Endometrial microvascular endothelial cells (primary cell): ENCODE data around the gene IMPG2. TPM values are rescaled to one million over a fixed set of nuclear protein-coding genes. Genes with fewer than 3 reads are reported as not detected.

ENCODE experiments used
- in situ Hi-C: cut with HindIII; loops from 2 replicates; pipeline ENCODE4 v1.10.0; 2017; ENCODE audit warnings: low sequenced_read_pairs, low pct_unique_long_range_greater_than_20kb; ENCODE audit errors: inconsistent ontology term
- total RNA-seq: library from RNA; depleted of rRNA; stranded (reverse); fragments of >200 nt; gene quantifications from one replicate; pipeline ENCODE4 v1.2.3, GENCODE V29; 2015; ENCODE audit errors: inconsistent ontology term

IMPG2 gene
- total RNA-seq, 1 donor from 2014 or later, result 0.09 TPM

DNA sequence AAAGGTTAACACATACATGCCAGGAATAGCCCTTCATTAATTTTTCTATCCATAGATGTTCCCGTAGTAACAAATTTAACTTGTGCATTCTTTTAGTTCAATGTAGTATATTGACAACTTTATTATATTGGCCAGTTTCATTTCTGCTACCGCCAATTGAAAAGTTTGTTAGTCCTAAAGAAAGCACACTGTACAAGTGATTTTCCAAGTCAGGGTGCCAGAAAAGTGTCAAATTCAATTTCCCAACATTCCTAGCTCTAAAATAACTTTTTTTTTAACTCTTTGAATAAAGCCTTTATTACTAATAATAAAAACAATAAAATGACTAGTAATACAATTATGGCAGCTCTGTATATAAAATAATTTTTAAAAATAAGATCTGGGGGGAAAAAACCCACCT, 68.9 kb downstream of the IMPG2 start:
- in situ Hi-C loops, result no loop called here

DNA sequence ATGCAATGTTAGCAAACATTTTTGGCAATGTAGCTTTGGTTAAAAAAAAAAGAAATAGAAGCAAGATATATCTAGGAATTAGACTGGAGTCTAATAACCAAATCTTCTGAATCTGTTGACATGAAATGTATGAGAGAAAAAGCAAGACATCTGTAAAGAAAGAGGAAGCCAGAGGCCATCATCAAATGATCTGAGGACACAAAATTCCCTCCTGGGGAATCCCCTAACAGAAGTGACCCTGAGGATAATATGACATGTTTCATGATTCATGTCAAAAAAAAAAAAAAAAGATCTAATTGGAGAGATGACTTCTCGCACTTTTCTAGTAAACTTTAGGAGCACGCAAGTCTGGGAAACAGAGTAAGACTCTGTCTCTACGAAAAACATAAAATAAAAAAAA, 70.9 kb downstream of the IMPG2 start:
- in situ Hi-C loops, result no loop called here

DNA sequence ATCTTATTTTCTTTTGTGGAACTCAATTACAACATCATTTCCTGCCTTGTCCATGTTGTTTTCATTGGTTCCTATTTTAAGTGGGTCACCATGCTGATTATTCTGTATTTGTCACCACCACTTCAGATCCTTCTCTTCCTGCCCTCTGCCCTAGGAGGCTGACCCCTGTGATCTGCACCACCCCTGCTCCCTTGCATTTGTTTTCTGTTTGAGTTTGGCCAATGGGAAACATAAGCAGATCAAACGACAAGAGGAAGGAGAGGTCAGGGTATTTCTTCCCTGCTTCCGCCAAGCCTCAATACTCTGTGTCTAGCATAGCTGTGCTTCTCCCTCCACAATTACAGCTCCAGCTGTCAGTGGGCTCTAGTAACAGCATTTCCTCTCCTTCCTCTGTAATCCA, 71.6 kb downstream of the IMPG2 start:
- in situ Hi-C loops, result no loop called here

DNA sequence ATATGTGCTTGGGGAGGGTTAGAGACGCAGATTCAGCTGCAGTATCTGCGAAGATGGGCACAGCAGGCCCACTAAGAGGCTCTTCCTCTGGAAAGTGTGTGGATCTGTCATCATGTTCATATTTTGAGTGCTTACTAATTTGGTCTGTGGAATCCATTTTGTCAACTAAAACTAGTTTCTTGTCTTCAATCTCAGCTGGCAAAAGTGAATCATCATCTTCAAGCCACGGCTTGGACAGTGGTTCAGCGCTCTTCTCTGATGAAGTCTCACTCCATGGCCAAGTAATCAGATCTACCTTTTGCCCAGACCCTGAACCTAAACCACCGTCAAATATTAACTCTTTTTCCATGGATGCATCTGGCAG, 76.2 kb downstream of the IMPG2 start:
- in situ Hi-C loops, result no loop called here

DNA sequence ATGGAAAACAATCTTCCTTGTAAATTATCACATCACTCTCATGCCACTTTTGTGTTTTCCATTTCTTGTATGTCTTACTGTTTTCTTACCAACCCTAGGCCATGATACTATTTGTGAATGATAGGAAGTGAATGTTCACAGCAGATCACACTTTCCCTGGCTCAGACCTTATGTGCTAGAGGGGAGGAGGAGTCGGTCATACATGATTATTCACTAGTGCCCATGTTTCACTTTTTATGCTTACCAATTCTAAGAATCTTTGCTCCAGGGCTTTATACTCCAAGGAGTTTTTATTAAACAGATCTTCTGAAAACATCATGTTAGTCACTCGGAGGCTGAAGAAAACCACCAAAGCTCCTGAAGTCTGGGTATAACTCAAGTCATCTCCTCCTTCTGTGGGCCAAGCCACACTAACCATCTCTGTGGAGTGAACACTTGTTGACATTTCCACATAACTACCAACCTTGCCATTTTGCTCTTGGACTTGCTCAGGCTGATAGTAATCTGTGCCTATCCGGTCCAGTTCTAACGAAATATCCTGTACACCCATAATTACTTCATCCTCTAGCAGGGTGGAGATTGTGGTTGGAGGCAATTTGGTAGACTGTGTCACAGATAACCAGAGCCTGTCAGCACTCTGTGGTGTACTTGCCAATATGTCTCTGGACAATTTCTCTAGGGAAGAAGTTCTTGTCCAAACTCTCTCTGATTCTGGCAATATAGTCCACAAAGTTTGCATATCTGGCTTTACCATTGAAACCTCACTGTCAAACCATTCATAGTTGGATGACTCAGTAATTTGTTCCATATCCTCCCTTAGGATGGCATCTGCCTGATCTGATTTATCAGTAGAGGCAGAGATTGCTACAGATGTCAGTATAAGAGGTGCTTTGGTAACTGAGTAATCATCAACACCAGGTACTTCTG, 76.8 kb downstream of the IMPG2 start:
- in situ Hi-C loops, result no loop called here

DNA sequence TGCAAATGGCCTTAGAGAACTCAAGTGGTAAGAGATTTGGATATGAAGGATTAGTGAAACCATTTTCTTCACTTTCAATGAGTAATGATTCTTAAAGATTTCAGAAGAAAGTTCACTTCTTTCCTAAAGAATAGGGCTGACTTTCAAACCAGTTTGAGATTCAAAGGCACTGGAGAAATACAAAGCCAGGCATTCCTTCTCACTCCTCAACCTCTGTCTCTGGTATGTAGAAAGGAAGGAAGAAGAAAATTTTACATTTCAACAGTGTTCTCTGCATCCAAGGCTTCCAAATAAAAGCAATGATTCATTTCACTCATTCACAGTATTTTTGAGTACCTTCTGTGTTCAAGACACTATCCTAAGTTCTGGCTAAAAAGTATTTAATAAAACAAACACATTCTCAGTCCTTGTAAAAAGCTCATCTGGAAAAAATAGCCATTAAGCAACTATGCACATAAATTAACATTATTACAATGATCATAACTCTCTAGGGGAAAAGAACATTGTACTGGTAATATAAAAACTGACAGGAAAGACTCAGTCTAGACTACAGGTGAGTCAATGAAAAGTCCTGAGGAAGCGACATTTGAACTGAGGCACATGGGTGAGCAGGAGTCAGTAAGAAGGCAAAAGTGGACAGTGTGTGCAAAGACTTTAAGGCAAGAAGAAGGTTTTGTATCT, 79.5 kb downstream of the IMPG2 start:
- in situ Hi-C loops, result no loop called here

DNA sequence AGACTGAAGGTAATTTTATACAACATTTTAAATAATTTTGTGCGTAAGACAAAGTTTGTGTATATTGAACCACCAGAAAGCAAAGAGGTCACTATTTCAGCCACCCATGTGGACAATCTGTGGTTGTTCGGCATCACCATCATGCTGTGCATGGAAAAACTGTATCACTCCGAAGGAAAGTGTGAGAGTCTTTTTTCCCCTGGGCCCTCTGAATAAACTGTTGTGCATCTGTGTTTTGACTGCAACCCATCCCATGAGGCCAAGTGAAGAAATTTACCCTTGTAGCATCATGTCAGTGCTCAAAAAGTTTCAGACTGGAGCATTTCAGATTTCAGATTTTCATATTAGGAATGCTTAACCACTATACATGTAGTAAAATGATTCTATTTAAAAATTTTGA, 85.3 kb downstream of the IMPG2 start:
- in situ Hi-C loops, result no loop called here

DNA sequence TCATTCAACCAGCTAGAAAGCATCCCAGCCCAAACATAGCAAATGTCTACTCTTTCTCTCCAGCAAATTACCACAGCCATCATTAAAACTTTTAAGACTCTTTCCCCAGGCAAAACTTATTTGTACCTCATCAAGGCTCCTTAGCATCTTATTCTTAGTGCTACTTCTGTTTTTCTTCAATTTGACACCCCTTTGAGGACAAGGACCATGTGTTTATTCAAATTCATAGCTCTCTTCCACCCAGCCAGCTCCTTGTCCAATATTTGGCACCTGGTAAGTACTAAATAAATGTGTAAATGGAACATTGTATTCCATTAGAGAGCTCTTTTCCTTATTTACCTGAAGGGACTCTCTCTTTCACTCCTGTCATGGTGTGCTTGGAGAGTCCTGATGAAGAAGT, 89.8 kb downstream of the IMPG2 start:
- in situ Hi-C loops, result no loop called here

DNA sequence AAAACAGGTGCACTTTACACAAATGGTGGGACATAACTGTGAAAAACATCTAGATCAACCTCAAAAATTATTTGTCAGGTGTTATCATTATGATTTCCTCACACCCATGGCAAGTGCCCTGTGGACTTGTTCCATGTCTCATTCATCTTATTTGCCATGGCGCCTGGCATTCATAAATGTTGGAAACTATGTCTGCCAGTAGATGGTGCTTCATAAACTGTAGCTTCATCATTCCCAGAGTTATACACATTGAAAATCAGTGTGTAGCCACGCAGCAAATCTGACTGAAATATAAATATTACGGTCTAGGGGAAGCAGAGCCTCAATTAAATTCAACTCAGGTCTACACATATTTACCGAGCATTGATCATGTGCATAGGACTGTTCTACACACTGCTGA, 90.7 kb downstream of the IMPG2 start:
- in situ Hi-C loops, result no loop called here

DNA sequence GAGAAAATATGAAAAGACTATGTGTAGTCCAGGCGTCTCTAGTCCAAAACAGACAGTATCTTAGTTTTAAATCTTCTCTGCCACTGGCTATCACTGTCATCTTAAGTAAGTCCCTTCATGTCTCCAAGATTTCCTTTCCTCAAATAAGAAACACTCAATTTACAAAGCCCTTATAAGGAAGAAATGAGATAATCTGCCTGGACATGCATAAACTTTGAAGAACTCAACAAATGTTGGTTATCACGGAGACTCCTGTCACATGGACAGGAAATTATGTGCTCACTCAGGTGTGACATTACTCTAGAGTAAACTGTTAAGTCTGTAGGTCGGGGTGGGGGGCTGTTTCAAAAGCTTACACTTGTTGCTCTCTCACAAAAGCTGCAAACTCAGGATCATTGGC, 91.9 kb downstream of the IMPG2 start:
- in situ Hi-C loops, result no loop called here

DNA sequence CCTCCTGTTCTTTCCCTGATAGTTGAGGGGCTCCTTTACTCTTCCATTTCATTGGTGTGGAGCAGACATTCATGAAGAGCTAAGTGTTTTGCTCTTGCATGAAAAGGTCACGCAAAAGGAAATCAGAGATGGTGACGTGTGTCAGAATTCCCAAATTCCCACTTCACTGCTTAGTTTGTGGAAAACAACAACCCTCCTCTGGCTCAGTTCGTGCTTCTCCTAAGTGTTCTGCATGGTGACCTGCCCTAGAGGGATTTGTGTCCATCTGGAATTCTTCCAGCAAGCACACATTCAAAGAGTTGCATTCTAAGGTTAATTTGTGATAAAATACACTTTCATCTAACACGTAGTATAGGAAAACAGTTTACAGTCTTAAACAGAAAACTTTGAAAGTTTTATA, 95.6 kb downstream of the IMPG2 start:
- in situ Hi-C loops, result no loop called here

DNA sequence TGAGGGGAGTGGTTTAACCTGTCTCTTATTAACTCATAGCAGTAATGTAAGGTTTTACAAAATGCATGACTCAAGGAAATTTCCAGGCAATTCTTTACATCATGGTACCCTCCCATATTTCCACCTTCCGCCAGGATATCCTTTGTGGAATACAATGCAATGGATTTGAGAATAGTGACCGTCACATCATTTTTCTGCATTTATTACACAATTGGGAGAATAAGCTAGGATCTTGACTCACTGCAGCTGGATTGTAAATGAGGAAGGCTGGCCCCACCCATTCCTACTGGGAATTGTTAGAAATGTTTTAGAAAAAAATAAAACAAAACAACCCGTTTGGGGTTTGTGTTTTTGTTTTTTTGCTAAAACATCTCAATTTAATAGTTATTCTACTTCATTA, 97.4 kb downstream of the IMPG2 start:
- in situ Hi-C loops, result no loop called here

DNA sequence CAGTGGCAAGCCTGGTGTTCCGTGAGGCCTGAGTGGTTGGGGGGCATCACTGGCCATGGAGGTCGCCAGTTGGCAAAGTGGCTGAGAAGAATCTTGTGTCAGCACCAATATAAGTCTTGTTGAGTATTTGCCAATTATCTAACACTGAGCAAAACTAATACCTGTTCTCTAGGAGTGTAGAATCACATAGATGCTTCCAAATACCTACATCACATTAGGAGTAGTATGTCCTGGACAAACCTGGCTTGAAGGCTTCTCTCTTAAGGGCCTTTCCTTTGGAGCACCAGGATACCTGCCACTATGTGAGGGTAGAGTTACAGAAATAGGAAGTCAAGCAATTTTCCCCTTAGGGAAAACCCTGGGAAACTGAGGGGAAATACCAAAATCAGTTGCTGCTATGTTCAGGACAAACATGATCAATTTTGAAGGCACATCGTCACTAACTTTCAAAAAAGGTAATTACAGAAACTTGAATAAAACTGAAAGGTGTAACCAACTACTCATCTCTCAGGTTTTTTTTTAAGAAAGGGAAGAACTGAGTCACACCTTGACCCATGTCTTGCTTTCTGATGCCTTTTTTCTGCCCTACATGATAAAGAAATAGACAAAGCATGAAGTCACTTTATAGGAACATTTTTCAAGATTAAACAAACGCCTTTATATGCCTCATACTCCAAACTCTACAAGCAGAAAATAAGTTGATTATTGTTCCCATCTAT, 100.4 kb downstream of the IMPG2 start:
- in situ Hi-C loops, result no loop called here

DNA sequence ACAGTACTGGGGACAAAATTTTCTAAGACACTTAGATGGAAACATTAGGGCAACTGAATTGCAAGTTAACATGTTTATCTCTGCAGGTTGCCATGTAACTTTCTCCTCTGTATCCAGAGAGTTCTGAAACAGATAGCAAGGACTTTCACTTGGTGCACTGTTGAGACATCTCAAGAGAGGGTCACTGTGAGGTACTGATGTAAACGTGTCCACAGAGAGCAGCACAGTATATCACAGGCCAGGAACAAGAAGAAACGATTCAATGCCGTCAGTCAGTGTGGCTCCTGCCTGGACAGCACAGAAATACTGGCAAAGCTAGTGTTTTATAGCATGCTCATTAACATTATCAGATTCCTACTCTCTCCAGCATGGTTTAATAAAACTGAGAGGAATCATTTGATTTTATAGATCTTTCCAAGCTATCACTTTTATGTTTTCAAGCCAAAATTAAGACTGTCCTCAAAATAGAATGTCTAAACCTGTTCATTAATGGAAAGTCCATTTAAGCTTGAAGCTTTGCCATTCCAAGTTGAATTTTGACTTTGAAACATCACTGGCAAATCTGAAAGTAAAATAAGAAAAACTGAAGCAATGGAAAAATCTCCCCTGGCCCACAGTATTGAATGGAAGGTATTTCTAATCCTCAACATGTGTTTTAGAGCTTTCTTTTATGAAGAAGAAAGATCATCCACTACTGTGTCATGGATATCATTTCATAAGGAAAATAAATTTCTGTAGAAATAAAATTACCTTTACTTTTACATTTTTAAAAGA, 102.7 kb downstream of the IMPG2 start:
- in situ Hi-C loops, result no loop called here

DNA sequence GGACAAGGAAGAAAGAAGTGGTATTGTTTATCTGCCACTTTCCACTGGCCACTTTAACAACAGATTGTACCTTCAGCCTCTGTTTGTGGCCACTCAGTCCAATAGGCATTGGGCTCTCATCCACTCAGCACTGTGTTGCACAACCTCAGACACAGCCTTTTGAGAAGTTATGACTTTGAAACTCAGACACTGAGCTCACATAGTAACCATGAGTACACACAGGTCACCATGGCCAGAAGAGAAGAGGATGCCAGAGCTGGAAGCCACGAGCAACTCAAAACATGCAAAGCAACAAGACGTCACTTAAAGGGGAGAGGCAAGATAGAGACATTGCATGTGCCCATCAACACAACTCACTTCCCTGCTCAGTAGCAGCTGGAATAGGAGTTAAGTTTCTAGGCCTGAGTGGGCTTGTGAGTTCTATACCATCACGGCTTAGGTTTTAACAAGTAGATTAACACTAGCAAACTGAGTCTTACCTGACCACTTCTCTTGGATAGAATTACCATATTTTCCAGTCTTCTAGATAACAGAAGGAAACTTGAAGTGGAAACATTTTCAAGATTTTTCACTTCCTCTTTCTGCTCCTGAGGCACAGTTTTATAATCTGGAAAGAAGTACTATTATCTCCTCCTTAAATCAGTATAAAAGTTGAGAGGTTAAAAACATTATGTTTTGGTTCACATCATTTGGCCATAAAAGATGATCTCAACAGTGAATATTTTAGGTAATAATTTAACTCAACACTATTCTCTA, 103.5 kb downstream of the IMPG2 start:
- in situ Hi-C loops, result no loop called here

DNA sequence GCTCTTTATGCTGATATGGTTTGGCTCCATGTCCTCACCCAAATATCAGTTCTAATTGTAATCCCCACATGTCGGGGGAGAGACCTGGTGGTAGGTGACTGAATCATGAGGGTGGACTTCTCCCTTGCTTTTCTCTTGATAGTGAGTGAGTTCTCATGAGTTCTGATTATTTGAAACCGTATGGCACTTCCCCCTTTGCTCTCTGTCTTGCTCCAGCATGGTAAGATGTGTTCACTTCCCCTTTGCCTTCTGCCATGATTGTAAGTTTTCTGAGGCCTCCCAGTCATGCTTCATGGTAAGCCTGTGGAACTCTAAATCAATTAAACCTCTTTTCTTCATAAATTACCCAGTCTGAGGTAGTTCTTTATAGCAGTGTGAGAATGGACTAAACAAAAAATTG, 107.6 kb downstream of the IMPG2 start:
- in situ Hi-C loops, result no loop called here

DNA sequence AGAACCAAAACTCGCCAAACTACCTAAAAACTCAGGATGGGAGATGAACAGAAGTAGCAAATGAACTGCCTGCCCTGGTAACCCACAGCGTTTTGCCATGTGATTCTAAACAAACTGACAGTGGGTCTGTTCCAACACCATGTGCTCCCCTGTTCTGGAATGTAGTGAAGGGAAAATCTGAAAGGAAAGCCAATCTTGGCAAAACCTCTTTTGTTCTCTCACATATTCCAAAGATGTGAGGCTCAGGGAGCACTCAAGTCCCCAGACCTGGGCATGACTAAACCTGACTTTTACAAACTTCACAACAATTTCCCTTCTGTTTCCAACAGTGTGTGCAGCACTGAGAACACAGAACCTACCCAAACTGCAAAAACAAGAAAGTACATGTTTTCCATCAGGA, 116.1 kb downstream of the IMPG2 start:
- in situ Hi-C loops, result no loop called here

DNA sequence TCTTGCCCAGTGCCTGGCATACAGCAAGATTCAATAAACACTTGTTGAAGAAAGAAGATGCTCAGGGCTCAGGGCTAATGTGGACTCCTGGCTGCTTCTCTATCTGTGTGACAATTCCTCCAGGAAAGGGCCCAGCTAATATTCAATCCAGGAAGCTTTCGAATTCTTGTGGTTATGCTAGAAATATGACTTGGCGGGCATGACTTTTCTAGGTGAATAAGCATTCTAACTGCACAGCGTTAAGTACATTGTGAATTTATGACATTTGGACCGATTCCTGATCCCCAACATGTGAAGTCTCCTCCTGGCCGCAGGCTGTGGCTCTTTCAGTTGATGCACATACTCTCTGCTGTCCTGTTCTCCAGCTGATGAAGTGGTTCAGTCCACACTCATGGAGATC, 117.0 kb downstream of the IMPG2 start:
- in situ Hi-C loops, result no loop called here
